ENCODE measurements around the gene CHMP4A. TPM values are rescaled to one million over a fixed set of nuclear protein-coding genes. Genes with fewer than 3 reads are reported as not detected.

Gene CHMP4A
- total RNA-seq, 1 experiment from 2014 or later: 56.7 TPM

DNA sequence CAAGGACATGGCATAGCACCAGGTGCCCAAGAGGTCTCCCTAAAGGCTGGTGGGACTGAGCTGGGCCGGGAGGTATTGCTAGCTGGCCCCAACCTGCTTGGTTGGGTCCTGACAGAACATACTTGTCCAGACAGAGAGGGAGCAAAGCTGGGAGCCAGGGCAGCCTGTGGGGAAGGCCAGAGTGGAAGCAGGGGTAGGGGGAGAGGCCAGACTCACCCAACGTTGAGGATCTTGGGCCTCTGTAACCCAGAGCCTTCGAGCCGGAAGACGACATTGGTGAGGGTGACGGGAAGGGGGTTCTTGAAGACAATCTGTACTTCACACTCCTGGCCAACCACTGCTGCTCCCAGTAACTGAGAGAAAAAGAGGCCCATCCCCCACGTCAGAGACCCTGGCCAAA, 40.6 kb upstream of the CHMP4A start:
- no peak for DNase-seq (ENCODE audit: low spot score)
- CTCF ChIA-PET: no interaction called here
- no TSS peak for BruUV-seq (replicated peaks)

DNA sequence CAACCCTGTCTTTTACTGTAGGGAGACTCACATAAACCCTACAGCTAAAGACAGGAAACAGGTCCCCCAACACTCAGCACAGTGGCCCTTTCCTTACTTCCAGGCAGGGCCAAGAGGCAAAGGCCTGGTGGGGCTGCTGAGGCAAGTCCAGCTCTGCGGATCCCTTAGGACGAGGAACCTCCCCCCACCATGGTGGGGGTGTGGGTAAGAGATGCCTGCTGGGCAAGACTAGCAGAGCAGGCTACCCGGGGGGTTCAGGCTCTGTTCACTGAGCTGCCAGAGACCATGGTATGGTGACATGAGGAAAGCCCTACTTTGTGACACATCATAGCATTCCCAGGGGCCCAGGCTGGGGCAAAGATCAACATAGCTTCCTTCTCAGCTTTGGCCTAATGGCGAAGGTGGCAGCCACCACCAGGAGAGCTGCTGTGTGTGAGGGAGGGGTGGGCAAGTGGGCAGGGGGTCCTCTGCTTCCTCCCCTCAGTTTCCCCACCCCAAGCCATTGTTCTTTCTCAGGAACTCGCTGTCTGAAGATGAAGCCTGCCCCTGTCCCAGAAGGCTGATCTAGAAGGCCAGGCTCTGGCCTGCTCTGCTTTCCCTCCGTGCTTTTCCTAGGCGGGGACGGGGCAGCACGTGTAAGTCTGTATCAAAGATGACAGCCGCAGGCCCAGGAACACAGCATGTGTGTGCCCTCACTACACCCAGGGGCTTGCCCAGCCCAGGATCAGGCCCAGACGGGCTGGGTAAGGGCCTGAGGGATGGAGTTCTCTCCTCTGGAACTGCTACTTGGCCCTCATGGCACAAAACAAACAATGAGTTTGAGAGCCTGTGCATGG, 39.2 kb upstream of the CHMP4A start:
- TF ChIP-seq, protein P1, sequence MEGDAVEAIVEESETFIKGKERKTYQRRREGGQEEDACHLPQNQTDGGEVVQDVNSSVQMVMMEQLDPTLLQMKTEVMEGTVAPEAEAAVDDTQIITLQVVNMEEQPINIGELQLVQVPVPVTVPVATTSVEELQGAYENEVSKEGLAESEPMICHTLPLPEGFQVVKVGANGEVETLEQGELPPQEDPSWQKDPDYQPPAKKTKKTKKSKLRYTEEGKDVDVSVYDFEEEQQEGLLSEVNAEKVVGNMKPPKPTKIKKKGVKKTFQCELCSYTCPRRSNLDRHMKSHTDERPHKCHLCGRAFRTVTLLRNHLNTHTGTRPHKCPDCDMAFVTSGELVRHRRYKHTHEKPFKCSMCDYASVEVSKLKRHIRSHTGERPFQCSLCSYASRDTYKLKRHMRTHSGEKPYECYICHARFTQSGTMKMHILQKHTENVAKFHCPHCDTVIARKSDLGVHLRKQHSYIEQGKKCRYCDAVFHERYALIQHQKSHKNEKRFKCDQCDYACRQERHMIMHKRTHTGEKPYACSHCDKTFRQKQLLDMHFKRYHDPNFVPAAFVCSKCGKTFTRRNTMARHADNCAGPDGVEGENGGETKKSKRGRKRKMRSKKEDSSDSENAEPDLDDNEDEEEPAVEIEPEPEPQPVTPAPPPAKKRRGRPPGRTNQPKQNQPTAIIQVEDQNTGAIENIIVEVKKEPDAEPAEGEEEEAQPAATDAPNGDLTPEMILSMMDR (conservative IDR thresholded peaks at IDR 0.05; ENCODE audit: low read depth, low read length): no peak
- TF ChIP-seq EZH2 (IDR thresholded peaks at IDR 0.05; ENCODE audit: borderline replicate concordance, low read depth, low read length, poor library complexity, severe bottlenecking): no peak
- Histone ChIP-seq H3K9me3 (ENCODE audit: low read depth, low read length, poor library complexity, severe bottlenecking) (no peaks in the 10 kb centered on the region), H3K27ac (ENCODE audit: low read depth, low read length, poor library complexity, severe bottlenecking) (no peak overlapping the region), H3K36me3 (ENCODE audit: insufficient read depth, low read length, poor library complexity, severe bottlenecking) (no peaks in the 10 kb centered on the region), H3K4me1 (ENCODE audit: insufficient read depth, low read length, poor library complexity, severe bottlenecking) (no peaks in the 10 kb centered on the region), H3K4me3 (ENCODE audit: low read depth, low read length, poor library complexity, severe bottlenecking) (no peak overlapping the region), H3K27me3 (replicated peaks; ENCODE audit: insufficient read depth, low read depth, low read length, poor library complexity) (no peaks in the 10 kb centered on the region)
- DNase-seq (ENCODE audit: low spot score): no peak
- intact Hi-C loops (cut with micrococcal nuclease; ENCODE audit: unreplicated experiment): no loop called here
- BruUV-seq (replicated peaks): no TSS peak
- CTCF ChIA-PET: no interaction called here
- POLR2A ChIA-PET (ENCODE audit: low non-redundant PET): no interaction called here

More for the DNA sequence above, 40.6 kb upstream of the CHMP4A start:
- H3K4me1 ChIP-seq (ENCODE audit: insufficient read depth, low read length, poor library complexity, severe bottlenecking): no peaks in the 10 kb centered on the region
- H3K27me3 ChIP-seq (replicated peaks; ENCODE audit: insufficient read depth, low read depth, low read length, poor library complexity): no peaks in the 10 kb centered on the region
- H3K36me3 ChIP-seq (ENCODE audit: insufficient read depth, low read length, poor library complexity, severe bottlenecking): no peaks in the 10 kb centered on the region
- no peak overlapping the region for H3K27ac ChIP-seq (ENCODE audit: low read depth, low read length, poor library complexity, severe bottlenecking)
- no peak overlapping the region for H3K4me3 ChIP-seq (ENCODE audit: low read depth, low read length, poor library complexity, severe bottlenecking)
- POLR2A ChIA-PET (ENCODE audit: low non-redundant PET): no interaction called here
- no peaks in the 10 kb centered on the region for H3K9me3 ChIP-seq (ENCODE audit: low read depth, low read length, poor library complexity, severe bottlenecking)
- TF ChIP-seq, protein P1 (conservative IDR thresholded peaks at IDR 0.05; ENCODE audit: low read depth, low read length): no peak
- intact Hi-C loops (cut with micrococcal nuclease; ENCODE audit: unreplicated experiment): no loop called here

DNA sequence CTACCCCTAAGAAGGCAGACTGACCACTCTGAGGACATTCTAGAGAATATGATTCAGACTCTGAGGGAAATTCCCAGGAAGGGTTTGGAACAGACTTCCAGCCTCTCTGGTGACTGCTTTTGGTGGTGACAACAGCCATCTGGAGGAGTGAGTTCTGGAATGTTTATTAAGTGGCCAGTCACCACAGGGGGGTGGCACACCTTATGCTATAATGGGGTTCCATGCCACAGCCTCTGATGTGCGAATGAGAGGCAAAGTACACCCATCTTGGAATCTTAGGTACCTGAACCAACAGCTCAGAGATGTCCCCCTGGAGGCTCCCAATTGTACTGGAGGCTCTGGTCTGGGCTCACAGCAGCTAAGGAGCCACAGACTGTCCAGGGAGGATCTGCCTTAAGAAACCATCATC, 38.6 kb upstream of the CHMP4A start:
- ChIA-PET CTCF (no interaction called here), POLR2A (ENCODE audit: low non-redundant PET) (no interaction called here)
- BruUV-seq (replicated peaks): no TSS peak
- Histone ChIP-seq H3K27me3 (replicated peaks; ENCODE audit: insufficient read depth, low read depth, low read length, poor library complexity) (no peaks in the 10 kb centered on the region), H3K27ac (ENCODE audit: low read depth, low read length, poor library complexity, severe bottlenecking) (no peak overlapping the region), H3K4me3 (ENCODE audit: low read depth, low read length, poor library complexity, severe bottlenecking) (no peak overlapping the region), H3K4me1 (ENCODE audit: insufficient read depth, low read length, poor library complexity, severe bottlenecking) (no peaks in the 10 kb centered on the region), H3K9me3 (ENCODE audit: low read depth, low read length, poor library complexity, severe bottlenecking) (no peaks in the 10 kb centered on the region), H3K36me3 (ENCODE audit: insufficient read depth, low read length, poor library complexity, severe bottlenecking) (no peaks in the 10 kb centered on the region)
- DNase-seq (ENCODE audit: low spot score): no peak
- intact Hi-C loops (cut with micrococcal nuclease; ENCODE audit: unreplicated experiment): no loop called here
- TF ChIP-seq EZH2 (IDR thresholded peaks at IDR 0.05; ENCODE audit: borderline replicate concordance, low read depth, low read length, poor library complexity, severe bottlenecking): no peak
- TF ChIP-seq, protein P1 (conservative IDR thresholded peaks at IDR 0.05; ENCODE audit: low read depth, low read length): no peak
